ENCODE data around the gene ERCC4.

- TF ChIP-seq POLR2AphosphoS5 (IDR thresholded peaks at IDR 0.05; ENCODE audit: low read depth): no peak
- TF ChIP-seq CTCF (conservative IDR thresholded peaks at IDR 0.05; ENCODE audit: low read depth in 2 of 2): peak; percentile 58 to 74
- TF ChIP-seq REST (IDR thresholded peaks at IDR 0.05; ENCODE audit: unreplicated experiment): no peak
- no peak for TF ChIP-seq EZH2 (IDR thresholded peaks at IDR 0.05; ENCODE audit: low read depth, unreplicated experiment)
- TF ChIP-seq ZNF331 (CRISPR knock-in tag; IDR thresholded peaks at IDR 0.05; ENCODE audit: low read depth): no peak
Measured at GRCh38 chr16:13923703-13924298, 3.8 kb downstream of the ERCC4 start.

All from GM23338 (cell line).